Neural cell (in vitro differentiated cells): Measurements from ENCODE around the gene TGDS.
A peak's percentile ranks its signal among the peaks of the same experiment; 100 is the strongest.

Source experiments
- EZH2 ChIP-seq: fragments of 200-600, 300-800 bp; shearing (Covaris generic), sonication (generic); IDR thresholded peaks from 2 replicates; pipeline ENCODE4 v1.6.1; 2014; ENCODE audit warnings: antibody characterized with exemption, low read length, borderline replicate concordance, mild to moderate bottlenecking; ENCODE audit not compliant: insufficient read depth, poor library complexity, severe bottlenecking
- SMC3 ChIP-seq: fragments of 450-650 bp; conservative IDR thresholded peaks from 2 replicates; pipeline ENCODE4 v1.6.1; 2014; ENCODE audit warnings: antibody characterized with exemption, mild to moderate bottlenecking, moderate library complexity; ENCODE audit not compliant: poor library complexity
- TF ChIP-seq, protein P1 (sequence below): IDR thresholded peaks from 2 replicates; pipeline ENCODE4 v1.6.1; 2012; ENCODE audit warnings: borderline replicate concordance
- TF ChIP-seq, protein P2 (sequence below): fragments of 450-650 bp; IDR thresholded peaks from 2 replicates; pipeline ENCODE4 v1.5.1; 2014; ENCODE audit warnings: antibody characterized with exemption, mild to moderate bottlenecking, moderate library complexity; ENCODE audit not compliant: poor library complexity, severe bottlenecking

DNA sequence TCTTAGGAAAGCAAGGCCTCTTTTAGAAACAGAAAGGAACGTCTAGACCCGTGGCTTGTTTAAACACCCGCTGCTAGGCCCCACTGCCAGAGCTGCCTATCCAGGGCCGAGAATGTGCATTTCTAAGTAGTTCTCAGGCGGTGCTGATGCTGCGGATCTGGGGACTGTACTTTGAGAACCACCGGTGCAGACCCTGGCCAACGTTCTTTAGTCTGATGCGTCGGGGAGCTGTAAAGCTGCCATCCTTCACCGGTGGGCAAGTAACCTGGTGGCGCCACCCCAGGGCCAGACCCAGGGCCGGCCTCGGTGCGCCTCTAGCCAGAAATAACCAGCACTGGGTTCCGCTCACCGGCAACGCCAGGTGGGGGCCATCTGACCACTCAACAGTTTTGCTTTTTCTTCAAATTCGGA is 47.1 kb downstream of the TGDS start:
- TF ChIP-seq, protein P1, sequence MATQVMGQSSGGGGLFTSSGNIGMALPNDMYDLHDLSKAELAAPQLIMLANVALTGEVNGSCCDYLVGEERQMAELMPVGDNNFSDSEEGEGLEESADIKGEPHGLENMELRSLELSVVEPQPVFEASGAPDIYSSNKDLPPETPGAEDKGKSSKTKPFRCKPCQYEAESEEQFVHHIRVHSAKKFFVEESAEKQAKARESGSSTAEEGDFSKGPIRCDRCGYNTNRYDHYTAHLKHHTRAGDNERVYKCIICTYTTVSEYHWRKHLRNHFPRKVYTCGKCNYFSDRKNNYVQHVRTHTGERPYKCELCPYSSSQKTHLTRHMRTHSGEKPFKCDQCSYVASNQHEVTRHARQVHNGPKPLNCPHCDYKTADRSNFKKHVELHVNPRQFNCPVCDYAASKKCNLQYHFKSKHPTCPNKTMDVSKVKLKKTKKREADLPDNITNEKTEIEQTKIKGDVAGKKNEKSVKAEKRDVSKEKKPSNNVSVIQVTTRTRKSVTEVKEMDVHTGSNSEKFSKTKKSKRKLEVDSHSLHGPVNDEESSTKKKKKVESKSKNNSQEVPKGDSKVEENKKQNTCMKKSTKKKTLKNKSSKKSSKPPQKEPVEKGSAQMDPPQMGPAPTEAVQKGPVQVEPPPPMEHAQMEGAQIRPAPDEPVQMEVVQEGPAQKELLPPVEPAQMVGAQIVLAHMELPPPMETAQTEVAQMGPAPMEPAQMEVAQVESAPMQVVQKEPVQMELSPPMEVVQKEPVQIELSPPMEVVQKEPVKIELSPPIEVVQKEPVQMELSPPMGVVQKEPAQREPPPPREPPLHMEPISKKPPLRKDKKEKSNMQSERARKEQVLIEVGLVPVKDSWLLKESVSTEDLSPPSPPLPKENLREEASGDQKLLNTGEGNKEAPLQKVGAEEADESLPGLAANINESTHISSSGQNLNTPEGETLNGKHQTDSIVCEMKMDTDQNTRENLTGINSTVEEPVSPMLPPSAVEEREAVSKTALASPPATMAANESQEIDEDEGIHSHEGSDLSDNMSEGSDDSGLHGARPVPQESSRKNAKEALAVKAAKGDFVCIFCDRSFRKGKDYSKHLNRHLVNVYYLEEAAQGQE = no peak
- no peak for TF ChIP-seq EZH2
- TF ChIP-seq, protein P2, sequence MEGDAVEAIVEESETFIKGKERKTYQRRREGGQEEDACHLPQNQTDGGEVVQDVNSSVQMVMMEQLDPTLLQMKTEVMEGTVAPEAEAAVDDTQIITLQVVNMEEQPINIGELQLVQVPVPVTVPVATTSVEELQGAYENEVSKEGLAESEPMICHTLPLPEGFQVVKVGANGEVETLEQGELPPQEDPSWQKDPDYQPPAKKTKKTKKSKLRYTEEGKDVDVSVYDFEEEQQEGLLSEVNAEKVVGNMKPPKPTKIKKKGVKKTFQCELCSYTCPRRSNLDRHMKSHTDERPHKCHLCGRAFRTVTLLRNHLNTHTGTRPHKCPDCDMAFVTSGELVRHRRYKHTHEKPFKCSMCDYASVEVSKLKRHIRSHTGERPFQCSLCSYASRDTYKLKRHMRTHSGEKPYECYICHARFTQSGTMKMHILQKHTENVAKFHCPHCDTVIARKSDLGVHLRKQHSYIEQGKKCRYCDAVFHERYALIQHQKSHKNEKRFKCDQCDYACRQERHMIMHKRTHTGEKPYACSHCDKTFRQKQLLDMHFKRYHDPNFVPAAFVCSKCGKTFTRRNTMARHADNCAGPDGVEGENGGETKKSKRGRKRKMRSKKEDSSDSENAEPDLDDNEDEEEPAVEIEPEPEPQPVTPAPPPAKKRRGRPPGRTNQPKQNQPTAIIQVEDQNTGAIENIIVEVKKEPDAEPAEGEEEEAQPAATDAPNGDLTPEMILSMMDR = peak; percentile 38
- no peak for TF ChIP-seq SMC3
